C4-2B (cell line): ENCODE measurements around the gene PLAC9.

Source experiments
- ZFX ChIP-seq: fragments of 450-650 bp; IDR thresholded peaks from 2 replicates; pipeline ENCODE4 v1.6.1; 2017
- TF ChIP-seq, protein P1 (sequence below): fragments of 450-650 bp; conservative IDR thresholded peaks from 2 replicates; pipeline ENCODE4 v1.5.1; 2017; ENCODE audit warnings: mild to moderate bottlenecking

DNA sequence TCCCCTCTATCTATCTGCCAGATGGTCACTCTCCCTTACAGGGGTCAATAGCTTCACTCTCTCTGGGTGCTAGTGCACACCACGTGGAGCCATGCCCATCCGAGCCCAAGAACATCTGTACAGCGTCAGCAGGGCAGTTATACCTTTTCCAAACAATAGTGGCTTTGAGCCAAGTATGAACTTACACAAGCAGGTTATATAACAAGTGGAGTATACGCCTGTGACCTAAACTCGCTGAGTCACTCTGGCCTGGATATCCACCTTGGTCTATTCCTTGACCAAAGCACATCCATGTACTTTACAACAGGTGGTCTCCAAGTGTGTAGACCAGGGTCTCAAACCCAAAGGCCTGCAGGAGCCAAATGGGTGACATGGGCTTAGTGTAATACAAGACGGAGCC lies 20.3 kb downstream of the PLAC9 start:
- TF ChIP-seq, protein P1, sequence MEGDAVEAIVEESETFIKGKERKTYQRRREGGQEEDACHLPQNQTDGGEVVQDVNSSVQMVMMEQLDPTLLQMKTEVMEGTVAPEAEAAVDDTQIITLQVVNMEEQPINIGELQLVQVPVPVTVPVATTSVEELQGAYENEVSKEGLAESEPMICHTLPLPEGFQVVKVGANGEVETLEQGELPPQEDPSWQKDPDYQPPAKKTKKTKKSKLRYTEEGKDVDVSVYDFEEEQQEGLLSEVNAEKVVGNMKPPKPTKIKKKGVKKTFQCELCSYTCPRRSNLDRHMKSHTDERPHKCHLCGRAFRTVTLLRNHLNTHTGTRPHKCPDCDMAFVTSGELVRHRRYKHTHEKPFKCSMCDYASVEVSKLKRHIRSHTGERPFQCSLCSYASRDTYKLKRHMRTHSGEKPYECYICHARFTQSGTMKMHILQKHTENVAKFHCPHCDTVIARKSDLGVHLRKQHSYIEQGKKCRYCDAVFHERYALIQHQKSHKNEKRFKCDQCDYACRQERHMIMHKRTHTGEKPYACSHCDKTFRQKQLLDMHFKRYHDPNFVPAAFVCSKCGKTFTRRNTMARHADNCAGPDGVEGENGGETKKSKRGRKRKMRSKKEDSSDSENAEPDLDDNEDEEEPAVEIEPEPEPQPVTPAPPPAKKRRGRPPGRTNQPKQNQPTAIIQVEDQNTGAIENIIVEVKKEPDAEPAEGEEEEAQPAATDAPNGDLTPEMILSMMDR: no peak
- no peak for TF ChIP-seq ZFX
